CD4-positive, CD25-positive, alpha-beta regulatory T cell (primary cell): ENCODE results near the gene SAMD14. TPM values are rescaled to one million over a fixed set of nuclear protein-coding genes. Genes with fewer than 3 reads are reported as not detected.
A peak's percentile ranks its signal among the peaks of the same experiment; 100 is the strongest.

Experiments used
- ATAC-seq, 2 donors: fragments of 150-1000 bp; cut with Tn5 transposase; one replicate each; pipeline ENCODE4 v1.10.0; 2021; ENCODE audit warnings: low read depth in 2 of 2, moderate number of reproducible peaks in 2 of 2, moderate library complexity in 1 of 2
- DNase-seq, 3 donors: peaks; one replicate each; pipeline versions ENCODE4 v3.0.0 to v3.0.0-alpha.2; 2012 to 2022; ENCODE audit warnings: mixed read lengths in 1 of 3
- H3K27ac ChIP-seq: one replicate; pipeline ENCODE4 v1.7.0; 2013; ENCODE audit warnings: mild to moderate bottlenecking, low read length; ENCODE audit not compliant: insufficient read depth, poor library complexity, severe bottlenecking
- H3K27me3 ChIP-seq: one replicate; pipeline ENCODE4 v1.7.0; 2013; ENCODE audit warnings: low read length; ENCODE audit not compliant: control insufficient read depth, insufficient read depth
- H3K36me3 ChIP-seq: one replicate; pipeline ENCODE4 v1.7.0; 2013; ENCODE audit warnings: mild to moderate bottlenecking, low read length, moderate library complexity; ENCODE audit not compliant: control insufficient read depth, insufficient read depth
- H3K4me1 ChIP-seq: 2 replicates; pipeline ENCODE4 v1.7.0; 2013; ENCODE audit warnings: mild to moderate bottlenecking, low read length; ENCODE audit not compliant: insufficient read depth, control insufficient read depth, poor library complexity, severe bottlenecking
- H3K4me3 ChIP-seq: one replicate; pipeline ENCODE4 v1.7.0; 2013; ENCODE audit warnings: low read depth, mild to moderate bottlenecking, low read length, moderate library complexity
- H3K9me3 ChIP-seq, 2 experiments: 1 replicate in 1 of 2; 2 replicates in 1 of 2; pipeline ENCODE4 v1.7.0; 2013; ENCODE audit warnings: low read length in 2 of 2, mild to moderate bottlenecking in 1 of 2, moderate library complexity in 1 of 2; ENCODE audit not compliant: control insufficient read depth in 2 of 2
- H3K27ac Mint-ChIP-seq, 3 donors: one replicate each; pipeline ENCODE4 v1.8.0; 2020 to 2022; ENCODE audit warnings: mild to moderate bottlenecking in 3 of 3, mixed read lengths in 3 of 3, moderate library complexity in 2 of 3
- H3K27me3 Mint-ChIP-seq: one replicate; pipeline ENCODE4 v1.8.0; 2022; ENCODE audit warnings: mild to moderate bottlenecking, mixed read lengths
- H3K36me3 Mint-ChIP-seq: one replicate; pipeline ENCODE4 v1.8.0; 2020; ENCODE audit warnings: mixed read lengths
- H3K4me1 Mint-ChIP-seq, 4 donors: one replicate each; pipeline ENCODE4 v1.8.0; 2020 to 2022; ENCODE audit warnings: mixed read lengths in 4 of 4, mild to moderate bottlenecking in 1 of 4
- H3K4me3 Mint-ChIP-seq, 4 donors: one replicate each; pipeline ENCODE4 v1.8.0; 2020 to 2022; ENCODE audit warnings: mild to moderate bottlenecking in 4 of 4, mixed read lengths in 4 of 4, moderate library complexity in 3 of 4
- H3K9me3 Mint-ChIP-seq, 7 donors: one replicate each; pipeline ENCODE4 v1.8.0; 2020 to 2022; ENCODE audit warnings: mixed read lengths in 7 of 7, mild to moderate bottlenecking in 3 of 7, moderate library complexity in 2 of 7
- polyA plus RNA-seq, 4 donors: library from polyadenylated mRNA; unstranded; fragments of 300-500 nt; fragmentation: Illumina TruSeq; gene quantifications; one replicate each; pipeline ENCODE4 v1.2.3, GENCODE V29; 2021
- total RNA-seq: library from RNA; stranded (reverse); gene quantifications from one replicate; pipeline ENCODE4 v1.2.3, GENCODE V29; 2022

The SAMD14 gene
- total and polyA plus RNA-seq, 5 donors from 2014 or later = 0.09 to 0.96 TPM; not detected in 3

DNA sequence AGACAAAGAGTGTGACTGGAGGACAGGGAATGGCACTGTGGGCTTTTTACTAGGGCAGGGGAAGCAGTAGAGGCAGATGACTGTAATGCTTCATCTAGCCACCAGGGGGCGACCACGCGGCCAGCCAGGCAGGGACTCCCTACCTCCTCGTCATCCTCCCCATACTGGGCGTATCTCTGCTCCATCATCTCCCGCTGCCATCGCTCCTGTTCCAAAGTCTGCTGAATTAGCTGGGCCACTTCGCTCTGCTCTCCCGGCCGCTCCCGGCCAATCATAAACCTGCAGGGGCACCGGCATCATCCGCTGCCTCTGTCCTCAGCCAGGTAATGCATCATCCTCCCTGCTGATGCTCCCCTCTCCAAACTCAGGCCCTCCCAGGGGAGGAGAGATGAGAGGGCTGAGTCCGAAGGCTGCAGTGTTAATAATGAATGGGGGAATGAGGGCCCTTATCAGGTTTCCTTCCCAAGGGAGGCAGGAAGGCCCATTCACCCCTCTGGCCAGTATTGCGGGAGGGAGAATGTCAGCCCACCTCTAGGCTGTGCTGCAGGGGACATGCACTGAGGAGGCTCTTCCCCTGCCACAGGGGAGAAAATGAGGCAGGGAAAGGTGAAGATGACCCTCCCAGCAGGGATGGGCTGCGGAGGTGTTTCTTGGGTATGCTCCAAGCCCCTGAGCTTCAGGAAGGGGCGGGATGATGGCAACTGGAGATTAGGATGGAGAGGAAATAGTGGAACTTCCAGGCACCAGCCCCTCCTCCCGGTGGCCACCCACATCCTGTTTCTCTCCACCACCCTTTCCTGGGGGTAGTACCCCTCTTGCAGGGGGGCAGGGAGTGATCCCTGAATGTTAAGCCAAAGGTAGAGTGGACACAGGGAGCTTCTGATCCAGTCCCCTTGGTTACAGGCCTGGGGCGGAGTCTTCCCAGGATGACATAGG lies 10.3 kb upstream of the SAMD14 start:
- Histone ChIP-seq H3K36me3 (peaks cover 91% of the 10 kb centered on the region), H3K4me1 (peaks cover 52% of the 10 kb centered on the region), H3K4me3 (peak overlapping the region; percentile 44), H3K27ac (peak overlapping the region; percentile 42), H3K27me3 (no peaks in the 10 kb centered on the region), H3K9me3 (no peaks in the 10 kb centered on the region)
- Mint-ChIP-seq H3K4me1 (peaks cover 6 to 62% (median 33%) of the 10 kb centered on the region in 4 donors), H3K27ac (peak overlapping the region; percentile 65 to 73 (median 72)), H3K9me3 (peaks cover 0 to 1% (median 0%) of the 10 kb centered on the region in 7 donors), H3K36me3 (peaks cover 63% of the 10 kb centered on the region), H3K4me3 (peak overlapping the region; percentile 16 to 82 (median 70)), H3K27me3 (no peaks in the 10 kb centered on the region)
- DNase-seq (peak; percentile 74 to 79 (median 75)), ATAC-seq (peak; percentile 83 to 85)

DNA sequence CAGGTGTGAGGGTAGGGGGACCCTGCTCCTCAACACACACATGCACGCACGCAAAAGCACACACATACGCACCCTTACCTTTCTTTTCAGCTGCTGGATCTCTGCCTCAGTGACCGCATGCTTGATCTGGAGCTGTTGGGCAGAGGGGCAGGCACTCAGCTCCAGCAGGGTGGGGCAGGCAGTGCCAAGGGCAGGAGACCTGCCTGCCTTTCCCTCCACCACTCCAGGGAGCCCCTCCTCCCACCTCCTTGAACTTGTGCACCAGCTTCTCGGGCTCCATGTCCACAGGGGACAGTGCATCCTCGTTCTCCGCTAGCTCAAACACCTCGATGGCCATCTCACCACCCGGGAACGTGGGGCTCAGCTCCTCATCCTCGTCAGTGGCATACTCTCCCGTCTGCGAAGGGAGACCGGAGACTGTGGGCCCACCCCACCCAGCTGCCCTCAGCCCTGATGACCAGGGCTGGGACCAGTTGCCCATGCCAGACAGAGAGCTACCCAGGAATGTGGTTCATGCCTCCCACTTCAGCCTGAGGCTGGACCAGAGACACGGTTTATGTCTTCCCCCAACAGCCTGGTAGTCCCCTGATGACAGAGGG lies 9.3 kb upstream of the SAMD14 start:
- Mint-ChIP-seq H3K4me3 (peak overlapping the region in 1 of 4 donors; percentile 68), H3K4me1 (peaks cover 6 to 54% (median 31%) of the 10 kb centered on the region in 4 donors), H3K9me3 (peaks cover 0 to 1% (median 0%) of the 10 kb centered on the region in 7 donors), H3K36me3 (peaks cover 57% of the 10 kb centered on the region), H3K27ac (no peak overlapping the region), H3K27me3 (no peaks in the 10 kb centered on the region)
- Histone ChIP-seq H3K36me3 (peaks cover 91% of the 10 kb centered on the region), H3K27me3 (no peaks in the 10 kb centered on the region), H3K4me3 (no peak overlapping the region), H3K4me1 (peaks cover 46% of the 10 kb centered on the region), H3K27ac (no peak overlapping the region), H3K9me3 (no peaks in the 10 kb centered on the region)
- no peak for ATAC-seq
- DNase-seq = no peak

DNA sequence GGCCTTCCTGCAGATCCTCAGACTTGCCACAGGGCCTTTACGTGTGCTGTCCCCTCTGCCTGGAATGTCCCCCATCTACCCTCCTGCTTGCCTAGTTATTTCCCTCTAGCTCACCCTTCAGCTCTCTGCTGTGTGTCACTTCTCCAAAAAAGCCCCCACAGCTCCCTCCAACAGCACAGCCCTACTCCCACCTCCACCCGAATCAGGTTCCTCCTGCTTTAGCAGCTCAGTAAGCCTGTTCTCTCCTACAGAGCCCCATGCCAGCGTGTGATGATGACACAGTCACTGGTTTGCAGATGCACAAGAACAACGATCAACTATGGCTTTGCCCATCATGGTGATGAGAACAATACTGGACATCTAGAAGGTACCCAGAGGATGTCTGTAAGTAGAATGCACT lies 7.1 kb upstream of the SAMD14 start:
- Histone ChIP-seq H3K4me1 (peaks cover 27% of the 10 kb centered on the region), H3K36me3 (peaks cover 72% of the 10 kb centered on the region), H3K4me3 (no peak overlapping the region), H3K27me3 (no peaks in the 10 kb centered on the region), H3K27ac (no peak overlapping the region), H3K9me3 (no peaks in the 10 kb centered on the region)
- peaks cover 0 to 3% (median 0%) of the 10 kb centered on the region in 7 donors for H3K9me3 Mint-ChIP-seq
- peaks cover 6 to 34% (median 23%) of the 10 kb centered on the region in 4 donors for H3K4me1 Mint-ChIP-seq
- ATAC-seq (no peak), DNase-seq (no peak)
- peaks cover 49% of the 10 kb centered on the region for H3K36me3 Mint-ChIP-seq
- H3K4me3 Mint-ChIP-seq = no peak overlapping the region
- H3K27me3 Mint-ChIP-seq = no peaks in the 10 kb centered on the region
- H3K27ac Mint-ChIP-seq = no peak overlapping the region

DNA sequence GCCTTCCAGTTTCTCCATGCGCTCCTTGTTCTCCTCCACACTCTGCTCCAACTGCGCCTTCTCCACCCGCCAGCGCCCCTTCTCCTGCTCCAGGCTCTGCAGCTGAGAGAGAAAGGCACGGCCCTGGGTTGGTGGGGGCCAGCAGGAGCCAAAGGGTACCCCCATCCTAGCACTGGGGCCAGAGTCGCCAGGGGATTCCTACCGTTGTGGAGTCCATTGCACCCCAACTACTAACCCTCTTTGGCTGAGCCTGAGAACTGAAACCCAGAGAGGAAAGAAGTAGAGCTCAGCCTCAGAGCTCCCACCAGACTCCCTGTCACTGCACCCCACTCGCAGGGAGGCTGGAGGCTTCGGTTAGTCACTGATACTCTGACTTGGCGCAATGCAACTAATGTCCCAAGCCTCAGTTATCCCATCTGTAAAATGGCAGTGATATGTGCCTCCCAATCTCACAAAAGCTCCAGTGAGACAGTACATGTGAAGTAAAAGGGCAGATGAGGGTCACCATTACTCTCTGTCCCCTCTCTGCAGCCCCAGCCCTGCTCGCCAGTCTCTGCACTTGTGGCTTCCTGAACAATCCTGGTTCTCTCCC lies 6.2 kb upstream of the SAMD14 start:
- DNase-seq (no peak), ATAC-seq (no peak)
- H3K4me1 ChIP-seq = peaks cover 19% of the 10 kb centered on the region
- Mint-ChIP-seq H3K36me3 (peaks cover 43% of the 10 kb centered on the region), H3K9me3 (peaks cover 0 to 3% (median 0%) of the 10 kb centered on the region in 7 donors), H3K4me3 (no peak overlapping the region), H3K27me3 (peaks cover 6% of the 10 kb centered on the region), H3K4me1 (peaks cover 6 to 30% (median 23%) of the 10 kb centered on the region in 4 donors), H3K27ac (no peak overlapping the region)
- H3K4me3 ChIP-seq = no peak overlapping the region
- H3K9me3 ChIP-seq = no peaks in the 10 kb centered on the region
- H3K27ac ChIP-seq = no peak overlapping the region
- H3K27me3 ChIP-seq = no peaks in the 10 kb centered on the region
- peaks cover 65% of the 10 kb centered on the region for H3K36me3 ChIP-seq

DNA sequence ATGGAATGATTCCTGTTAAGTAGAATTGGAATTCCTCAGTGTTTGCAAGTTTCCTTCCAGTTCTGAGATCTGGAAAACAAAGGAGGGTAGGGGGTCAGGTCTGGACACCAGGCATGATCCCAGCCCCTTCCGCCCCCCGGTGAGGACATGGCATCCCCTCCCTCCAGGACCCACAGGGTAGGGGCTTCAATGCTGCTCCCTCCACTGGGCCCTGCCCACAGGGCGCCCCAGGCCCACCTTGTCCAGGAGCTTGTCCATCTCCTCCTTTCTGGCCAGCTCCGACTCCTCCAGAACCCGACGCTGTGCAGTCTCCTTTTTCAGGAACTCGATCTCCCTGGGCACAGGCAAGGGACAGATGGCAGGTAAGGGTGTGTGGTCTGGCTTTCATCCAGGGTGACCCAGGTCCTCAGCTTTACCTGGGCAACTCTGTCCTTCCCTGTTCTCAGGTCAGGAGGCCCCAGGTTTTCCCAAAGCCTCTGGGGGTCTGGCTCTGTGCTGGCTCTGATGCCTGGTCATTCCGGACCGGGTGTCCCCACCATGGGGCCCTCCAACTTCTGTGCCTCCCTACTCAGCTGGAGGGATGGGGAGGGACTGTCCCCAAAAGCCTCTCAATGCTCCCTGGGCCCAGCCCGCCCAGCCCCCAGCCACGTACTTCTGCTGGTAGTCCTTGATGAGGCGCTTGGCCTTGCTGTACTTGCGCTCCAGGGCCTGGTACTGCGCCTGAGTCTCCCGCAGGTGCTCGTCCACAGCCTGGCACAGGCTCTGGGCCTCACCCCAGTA lies 5.5 kb upstream of the SAMD14 start:
- Histone ChIP-seq H3K4me1 (peaks cover 17% of the 10 kb centered on the region), H3K27me3 (peaks cover 2% of the 10 kb centered on the region), H3K36me3 (peaks cover 58% of the 10 kb centered on the region), H3K9me3 (no peaks in the 10 kb centered on the region), H3K4me3 (no peak overlapping the region), H3K27ac (no peak overlapping the region)
- peak overlapping the region in 1 of 3 donors; percentile 20 for H3K27ac Mint-ChIP-seq
- peaks cover 0 to 3% (median 0%) of the 10 kb centered on the region in 7 donors for H3K9me3 Mint-ChIP-seq
- ATAC-seq (no peak), DNase-seq (no peak)
- H3K4me3 Mint-ChIP-seq = no peak overlapping the region
- peaks cover 12% of the 10 kb centered on the region for H3K27me3 Mint-ChIP-seq
- peaks cover 6 to 30% (median 22%) of the 10 kb centered on the region in 4 donors for H3K4me1 Mint-ChIP-seq
- H3K36me3 Mint-ChIP-seq = peaks cover 38% of the 10 kb centered on the region

DNA sequence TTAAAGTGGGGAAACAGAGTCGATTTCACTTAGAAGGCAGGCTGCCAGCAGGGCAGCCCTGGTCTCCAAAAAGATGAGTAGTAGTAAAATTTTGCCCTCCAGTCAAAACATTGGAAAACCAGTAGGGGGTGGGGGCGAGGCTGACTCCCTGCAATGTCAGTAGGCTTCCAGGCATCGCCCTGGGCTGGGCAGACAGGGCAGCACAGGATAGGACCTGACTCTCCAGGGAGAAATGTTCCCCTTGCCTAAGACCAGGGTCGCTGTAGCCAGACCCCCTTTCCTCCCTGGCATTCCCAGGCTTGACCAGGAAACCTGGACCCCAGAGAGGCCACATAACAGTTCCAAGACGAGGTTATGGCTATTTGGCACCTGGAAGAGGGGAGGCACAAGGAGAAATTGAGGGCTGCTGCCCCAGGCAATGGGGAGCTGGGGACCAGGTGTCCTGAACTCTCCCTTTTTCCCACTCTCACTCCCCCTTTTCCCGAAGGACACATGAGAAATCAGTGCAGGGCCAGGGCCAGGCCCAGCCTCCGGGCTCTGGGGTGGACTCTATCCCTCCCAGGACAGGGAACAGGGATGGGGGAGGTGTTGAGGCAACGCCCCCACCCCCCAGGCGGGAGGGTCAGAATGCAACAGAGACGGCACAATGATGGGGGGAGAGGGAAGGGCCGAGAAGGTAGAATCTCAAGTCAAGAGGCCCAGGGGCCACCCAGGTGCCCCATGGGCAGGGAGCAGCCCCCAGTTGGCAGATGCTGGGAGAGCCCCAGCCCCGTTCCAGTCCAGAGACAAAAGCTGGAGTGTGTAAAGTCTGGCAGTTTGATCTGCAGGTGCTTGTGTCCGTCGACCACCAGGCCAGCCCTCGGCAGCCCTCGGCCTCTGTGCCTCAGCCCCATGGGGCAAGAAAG lies 4.5 kb upstream of the SAMD14 start:
- Histone ChIP-seq H3K4me3 (no peak overlapping the region), H3K9me3 (no peaks in the 10 kb centered on the region), H3K27me3 (peaks cover 2% of the 10 kb centered on the region), H3K36me3 (peaks cover 51% of the 10 kb centered on the region), H3K27ac (no peak overlapping the region), H3K4me1 (peaks cover 15% of the 10 kb centered on the region)
- H3K4me3 Mint-ChIP-seq = no peak overlapping the region
- H3K36me3 Mint-ChIP-seq = peaks cover 29% of the 10 kb centered on the region
- H3K9me3 Mint-ChIP-seq = peaks cover 0 to 3% (median 0%) of the 10 kb centered on the region in 7 donors
- peaks cover 0 to 23% (median 12%) of the 10 kb centered on the region in 4 donors for H3K4me1 Mint-ChIP-seq
- no peak for ATAC-seq
- peaks cover 13% of the 10 kb centered on the region for H3K27me3 Mint-ChIP-seq
- H3K27ac Mint-ChIP-seq = no peak overlapping the region
- DNase-seq = no peak
